ENCODE data around the gene MBP.
A peak's percentile ranks its signal among the peaks of the same experiment; 100 is the strongest.

MBP gene

GRCh38 chr18:77060151-77060550 lies 72.4 kb downstream of the MBP start:
- no peak for DNase-seq

GRCh38 chr18:77059294-77059916 lies 73.2 kb downstream of the MBP start:
- peak; percentile 70 for DNase-seq

- DNase-seq, result no peak
Measured at GRCh38 chr18:77058290-77058835, 74.2 kb downstream of the MBP start.

- DNase-seq, result no peak
Measured at GRCh38 chr18:77057006-77057395, 75.6 kb downstream of the MBP start.

- DNase-seq, result no peak
Measured at GRCh38 chr18:77056344-77057005, 76.1 kb downstream of the MBP start.

GRCh38 chr18:77055429-77056300 lies 76.9 kb downstream of the MBP start:
- DNase-seq, result peak; percentile 41

GRCh38 chr18:77054606-77055428 lies 77.8 kb downstream of the MBP start:
- DNase-seq, result peak; percentile 95

GRCh38 chr18:77054288-77054605 lies 78.3 kb downstream of the MBP start:
- DNase-seq, result peak; percentile 68

- no peak for DNase-seq
Measured at GRCh38 chr18:77053616-77054287, 78.8 kb downstream of the MBP start.

GRCh38 chr18:77052983-77053309 lies 79.6 kb downstream of the MBP start:
- no peak for DNase-seq

- no peak for DNase-seq
Measured at GRCh38 chr18:77052297-77052982, 80.1 kb downstream of the MBP start.

- no peak for DNase-seq
Measured at GRCh38 chr18:77051581-77052296, 80.8 kb downstream of the MBP start.

GRCh38 chr18:77049938-77050337 lies 82.6 kb downstream of the MBP start:
- peak; percentile 47 for DNase-seq

- no peak for DNase-seq
Measured at GRCh38 chr18:77047803-77048419, 84.7 kb downstream of the MBP start.

GRCh38 chr18:77046994-77047393 lies 85.6 kb downstream of the MBP start:
- no peak for DNase-seq

GRCh38 chr18:77046409-77046808 lies 86.2 kb downstream of the MBP start:
- no peak for DNase-seq

GRCh38 chr18:77045677-77046076 lies 86.9 kb downstream of the MBP start:
- no peak for DNase-seq

- no peak for DNase-seq
Measured at GRCh38 chr18:77044866-77045664, 87.5 kb downstream of the MBP start.

GRCh38 chr18:77043541-77044280 lies 88.9 kb downstream of the MBP start:
- no peak for DNase-seq
